Upper lobe of left lung (tissue), 6 donors: Measurements from ENCODE around the gene PPP4C. TPM values are rescaled to one million over a fixed set of nuclear protein-coding genes. Genes with fewer than 3 reads are reported as not detected.

Source experiments
- ATAC-seq, 2 donors: fragments of 200-7000 bp; cut with Tn5 transposase; one replicate each; pipeline ENCODE4 v1.9.1; 2022; ENCODE audit warnings: mild to moderate bottlenecking in 2 of 2, moderate library complexity in 2 of 2; ENCODE audit not compliant: low FRiP score in 2 of 2
- DNase-seq, 2 donors: peaks; one replicate each; pipeline ENCODE4 v3.0.0-alpha.2; 2019 to 2020
- H3K27ac ChIP-seq, 4 donors: fragments of 200-600 bp; sonication (generic); one replicate each; pipeline ENCODE4 v1.5.1; 2016 to 2019
- H3K27me3 ChIP-seq, 4 donors: fragments of 200-600 bp; sonication (generic); one replicate each; pipeline ENCODE4 v1.5.1; 2017 to 2019
- H3K36me3 ChIP-seq, 4 donors: fragments of 200-600 bp; sonication (generic); one replicate each; pipeline ENCODE4 v1.5.1; 2016 to 2019
- H3K4me1 ChIP-seq, 4 donors: fragments of 200-600 bp; sonication (generic); one replicate each; pipeline ENCODE4 v1.5.1; 2018 to 2019
- H3K4me3 ChIP-seq, 4 donors: fragments of 200-600 bp; sonication (generic); one replicate each; pipeline ENCODE4 v1.5.1; 2017 to 2019; ENCODE audit warnings: mild to moderate bottlenecking in 2 of 4, moderate library complexity in 1 of 4
- H3K9me3 ChIP-seq, 4 donors: fragments of 200-600 bp; sonication (generic); one replicate each; pipeline ENCODE4 v1.5.1; 2018 to 2019
- CTCF ChIP-seq, 6 experiments: fragments of 450-650 bp in 4 of 6; fragments of 200-600 bp in 2 of 6; sonication (generic) in 2 of 6; IDR thresholded peaks; one replicate each; pipeline ENCODE4 v1.5.1; 2016 to 2019; ENCODE audit warnings: antibody characterized with exemption in 6 of 6
- EP300 ChIP-seq, 4 donors: sonication (generic); formaldehyde crosslinking; IDR thresholded peaks; one replicate each; pipeline ENCODE4 v1.5.1; 2017; ENCODE audit warnings: antibody characterized with exemption in 4 of 4, control low read depth in 2 of 4
- POLR2A ChIP-seq, 4 donors: fragments of 450-650 bp; IDR thresholded peaks; one replicate each; pipeline ENCODE4 v1.5.1; 2016 to 2017; ENCODE audit warnings: antibody characterized with exemption in 4 of 4, mild to moderate bottlenecking in 2 of 4
- POLR2AphosphoS5 ChIP-seq, 2 donors: sonication (generic); formaldehyde crosslinking; IDR thresholded peaks; one replicate each; pipeline ENCODE4 v1.5.1; 2017; ENCODE audit warnings: antibody characterized with exemption in 2 of 2
- WGBS, 2 donors: methylation state at CpG; one replicate each; pipeline ENCODE4 v1.1.5; 2017 to 2018; 5-methylcytosine and 5-hydroxymethylcytosine counted together
- total RNA-seq, 6 donors: library from RNA; depleted of rRNA in 4 of 6; stranded (reverse); fragments of >200 nt in 4 of 6; gene quantifications; one replicate each; pipeline versions ENCODE4 v1.1.0 to v1.2.1, GENCODE V29; 2016 to 2021
- donor health status: DM: no; HTN: no; CAD: no; lungs with moderate emphysema.
- donor health status: DM: no; HTN: yes; CAD: no; lungs with severe emphysema.

PPP4C gene
- total RNA-seq, 6 donors from 2014 or later: 44.4 to 99.4 (median 80.0) TPM

GRCh38 chr16:30116291-30117207 is 40.8 kb downstream of the PPP4C start:
- no peak for ATAC-seq
- H3K9me3 ChIP-seq: no peaks in the 10 kb centered on the region
- peaks cover 16 to 51% (median 27%) of the 10 kb centered on the region in 4 donors for H3K4me1 ChIP-seq
- no peak for DNase-seq
- H3K36me3 ChIP-seq: peaks cover 10 to 94% (median 60%) of the 10 kb centered on the region in 4 donors
- TF ChIP-seq EP300 (IDR thresholded peaks at IDR 0.05) (no peak), CTCF (IDR thresholded peaks at IDR 0.05) (no peak), POLR2A (IDR thresholded peaks at IDR 0.05) (no peak), POLR2AphosphoS5 (IDR thresholded peaks at IDR 0.05) (no peak)
- no peak overlapping the region for H3K27ac ChIP-seq
- 91 to 96% methylated on average over 13 to 14 of the region's 16 CpGs for WGBS, 2 donors
- no peaks in the 10 kb centered on the region for H3K27me3 ChIP-seq
- no peak overlapping the region for H3K4me3 ChIP-seq

- 95 to 96% methylated on average over 4 to 7 of the region's 10 CpGs for WGBS, 2 donors
These were observed 42.0 kb downstream of the PPP4C start for GRCh38 chr16:30117768-30118167.

GRCh38 chr16:30119428-30119827 is 43.6 kb downstream of the PPP4C start:
- no peak for TF ChIP-seq POLR2A (IDR thresholded peaks at IDR 0.05)
- DNase-seq (no peak), ATAC-seq (no peak)
- Histone ChIP-seq H3K27me3 (no peaks in the 10 kb centered on the region), H3K4me3 (no peak overlapping the region), H3K36me3 (peaks cover 10 to 66% (median 39%) of the 10 kb centered on the region in 4 donors), H3K9me3 (no peaks in the 10 kb centered on the region), H3K4me1 (peaks cover 27 to 46% (median 34%) of the 10 kb centered on the region in 4 donors), H3K27ac (peak overlapping the region in 1 of 4 donors; percentile 78)
- 89 to 91% methylated on average over 2 of the region's 2 CpGs for WGBS, 2 donors

More at GRCh38 chr16:30117768-30118167, 42.0 kb downstream of the PPP4C start:
- H3K9me3 ChIP-seq: no peaks in the 10 kb centered on the region
- no peak overlapping the region for H3K4me3 ChIP-seq
- peaks cover 10 to 82% (median 52%) of the 10 kb centered on the region in 4 donors for H3K36me3 ChIP-seq
- H3K27ac ChIP-seq: no peak overlapping the region
- no peaks in the 10 kb centered on the region for H3K27me3 ChIP-seq
- H3K4me1 ChIP-seq: peaks cover 28 to 58% (median 36%) of the 10 kb centered on the region in 4 donors
- no peak for DNase-seq
- no peak for ATAC-seq
- no peak for TF ChIP-seq POLR2A (IDR thresholded peaks at IDR 0.05)
- TF ChIP-seq CTCF (IDR thresholded peaks at IDR 0.05): no peak
- no peak for TF ChIP-seq EP300 (IDR thresholded peaks at IDR 0.05)
- TF ChIP-seq POLR2AphosphoS5 (IDR thresholded peaks at IDR 0.05): no peak

- TF ChIP-seq POLR2A (IDR thresholded peaks at IDR 0.05) (no peak), CTCF (IDR thresholded peaks at IDR 0.05) (no peak), POLR2AphosphoS5 (IDR thresholded peaks at IDR 0.05) (no peak), EP300 (IDR thresholded peaks at IDR 0.05) (no peak)
- Histone ChIP-seq H3K4me1 (peaks cover 23 to 37% (median 30%) of the 10 kb centered on the region in 4 donors), H3K27ac (peak overlapping the region in 3 of 4 donors; percentile 88 to 99 (median 95)), H3K4me3 (no peak overlapping the region), H3K36me3 (peaks cover 10 to 55% (median 32%) of the 10 kb centered on the region in 4 donors), H3K9me3 (no peaks in the 10 kb centered on the region), H3K27me3 (no peaks in the 10 kb centered on the region)
- DNase-seq (no peak), ATAC-seq (no peak)
- WGBS, 2 donors: 90 to 93% methylated on average over 3 of the region's 3 CpGs
These were observed 44.7 kb downstream of the PPP4C start for GRCh38 chr16:30120340-30121105.
